Measurements from ENCODE around the gene PRKCB. TPM values are rescaled to one million over a fixed set of nuclear protein-coding genes. Genes with fewer than 3 reads are reported as not detected.

PRKCB gene
- total and polyA plus RNA-seq, 4 donors = 1.6 to 9.4 (median 4.0) TPM

DNA sequence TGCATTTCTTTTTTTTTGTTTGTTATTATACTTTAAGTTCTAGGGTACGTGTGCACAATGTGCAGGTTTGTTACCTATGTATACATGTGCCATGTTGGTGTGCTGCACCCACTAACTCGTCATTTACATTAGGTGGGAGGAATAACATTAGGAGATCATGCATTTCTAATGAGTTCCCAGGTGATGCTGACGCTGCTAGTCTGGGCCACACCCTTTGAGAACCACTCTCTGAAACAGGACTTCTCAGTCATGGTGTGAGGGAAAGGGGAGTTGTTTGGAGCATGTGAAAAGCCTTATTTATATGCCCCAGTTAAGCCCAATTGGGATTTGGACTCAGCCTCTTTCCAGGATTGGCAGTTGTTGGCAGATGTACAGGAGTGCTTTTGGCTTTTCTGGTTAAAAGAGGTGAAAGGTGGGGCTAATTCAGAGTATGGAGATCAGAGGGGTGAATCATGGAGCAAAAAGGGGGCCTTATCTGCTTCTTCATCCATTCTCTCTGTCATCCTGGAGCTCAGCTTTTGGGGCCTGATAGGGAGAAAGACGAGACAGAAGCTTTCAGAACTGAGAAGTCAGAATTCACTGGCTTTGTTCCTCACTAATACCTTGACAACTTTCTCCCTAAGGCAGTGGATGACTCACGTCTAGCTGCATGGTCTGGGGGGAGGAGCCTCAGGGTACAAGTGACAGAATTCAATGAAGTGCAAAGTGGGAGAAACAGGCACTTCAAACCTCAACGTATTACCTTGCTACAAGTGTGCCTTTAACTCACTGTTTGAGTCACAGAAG lies 240.3 kb downstream of the PRKCB start:
- H3K4me3 ChIP-seq (ENCODE audit: low read depth in 1 of 3, low read length in 3 of 3) = no peak overlapping the region
- no peak for TF ChIP-seq EGR1 (IDR thresholded peaks at IDR 0.05; ENCODE audit: low read depth in 2 of 2)
- no peak for TF ChIP-seq HNF4A (conservative IDR thresholded peaks at IDR 0.05)
- no peak for TF ChIP-seq FOXA1 (IDR thresholded peaks at IDR 0.05)
- TF ChIP-seq RAD21 (IDR thresholded peaks at IDR 0.05) = no peak
- TF ChIP-seq, protein P1, sequence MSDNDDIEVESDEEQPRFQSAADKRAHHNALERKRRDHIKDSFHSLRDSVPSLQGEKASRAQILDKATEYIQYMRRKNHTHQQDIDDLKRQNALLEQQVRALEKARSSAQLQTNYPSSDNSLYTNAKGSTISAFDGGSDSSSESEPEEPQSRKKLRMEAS (IDR thresholded peaks at IDR 0.05) = no peak
- no peak for TF ChIP-seq NR2F2 (IDR thresholded peaks at IDR 0.05)
- no peak for TF ChIP-seq FOXA2 (IDR thresholded peaks at IDR 0.05)
- TF ChIP-seq RXRA (IDR thresholded peaks at IDR 0.05) = no peak
- TF ChIP-seq, protein P2, sequence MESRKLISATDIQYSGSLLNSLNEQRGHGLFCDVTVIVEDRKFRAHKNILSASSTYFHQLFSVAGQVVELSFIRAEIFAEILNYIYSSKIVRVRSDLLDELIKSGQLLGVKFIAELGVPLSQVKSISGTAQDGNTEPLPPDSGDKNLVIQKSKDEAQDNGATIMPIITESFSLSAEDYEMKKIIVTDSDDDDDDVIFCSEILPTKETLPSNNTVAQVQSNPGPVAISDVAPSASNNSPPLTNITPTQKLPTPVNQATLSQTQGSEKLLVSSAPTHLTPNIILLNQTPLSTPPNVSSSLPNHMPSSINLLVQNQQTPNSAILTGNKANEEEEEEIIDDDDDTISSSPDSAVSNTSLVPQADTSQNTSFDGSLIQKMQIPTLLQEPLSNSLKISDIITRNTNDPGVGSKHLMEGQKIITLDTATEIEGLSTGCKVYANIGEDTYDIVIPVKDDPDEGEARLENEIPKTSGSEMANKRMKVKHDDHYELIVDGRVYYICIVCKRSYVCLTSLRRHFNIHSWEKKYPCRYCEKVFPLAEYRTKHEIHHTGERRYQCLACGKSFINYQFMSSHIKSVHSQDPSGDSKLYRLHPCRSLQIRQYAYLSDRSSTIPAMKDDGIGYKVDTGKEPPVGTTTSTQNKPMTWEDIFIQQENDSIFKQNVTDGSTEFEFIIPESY (IDR thresholded peaks at IDR 0.05) = no peak
- TF ChIP-seq YY1 (IDR thresholded peaks at IDR 0.05) = no peak
- no peak for TF ChIP-seq SP1 (IDR thresholded peaks at IDR 0.05)
- no peak for TF ChIP-seq JUND (IDR thresholded peaks at IDR 0.05)
- no peak for TF ChIP-seq REST (IDR thresholded peaks at IDR 0.05)
- no peak for TF ChIP-seq CTCF (IDR thresholded peaks at IDR 0.05; ENCODE audit: low read depth, low read length, missing input control)
- no peak for TF ChIP-seq HNF4G (IDR thresholded peaks at IDR 0.05)
- no peak for TF ChIP-seq GABPA (IDR thresholded peaks at IDR 0.05 in 1 of 2, conservative IDR thresholded peaks at IDR 0.05 in 1 of 2)
- TF ChIP-seq, protein P3, sequence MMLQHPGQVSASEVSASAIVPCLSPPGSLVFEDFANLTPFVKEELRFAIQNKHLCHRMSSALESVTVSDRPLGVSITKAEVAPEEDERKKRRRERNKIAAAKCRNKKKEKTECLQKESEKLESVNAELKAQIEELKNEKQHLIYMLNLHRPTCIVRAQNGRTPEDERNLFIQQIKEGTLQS (IDR thresholded peaks at IDR 0.05) = no peak
- no peak for TF ChIP-seq TAF1 (conservative IDR thresholded peaks at IDR 0.05)
- no peak for DNase-seq (ENCODE audit: low spot score)
- H3K9me3 ChIP-seq (ENCODE audit: control insufficient read depth in 4 of 4, low read length in 3 of 4) = no peaks in the 10 kb centered on the region
- no peak overlapping the region for H3K9ac ChIP-seq (ENCODE audit: low read depth in 1 of 2, low read length in 2 of 2)
- H3K36me3 ChIP-seq (ENCODE audit: control insufficient read depth in 4 of 4, insufficient read depth in 3 of 4, low read depth in 1 of 4, low read length in 3 of 4) = no peaks in the 10 kb centered on the region
- peaks cover 0 to 4% (median 2%) of the 10 kb centered on the region in 4 donors for H3K27me3 ChIP-seq (ENCODE audit: control insufficient read depth in 4 of 4, insufficient read depth in 4 of 4, low read length in 3 of 4)
- 40% methylated on average over 6 of the region's 6 CpGs for WGBS
- no peaks in the 10 kb centered on the region for H3K4me1 ChIP-seq (ENCODE audit: control insufficient read depth in 4 of 4, insufficient read depth in 4 of 4, low read length in 3 of 4)
- no peak overlapping the region for H3K27ac ChIP-seq (ENCODE audit: low read depth in 1 of 2, low read length in 2 of 2)
